ENCODE measurements around the gene LAPTM5. TPM values are rescaled to one million over a fixed set of nuclear protein-coding genes. Genes with fewer than 3 reads are reported as not detected.

LAPTM5 gene
- total and polyA plus RNA-seq, 10 of the 15 experiments (the other 5 are each of a cell fraction or from before 2014, with no cell fraction given): 24.1 to 1,034 (median 687) TPM

GRCh38 chr1:30764939-30765555 is 7.5 kb upstream of the LAPTM5 start (continued):
- peak; percentile 98 to 99 for TF ChIP-seq EP300 (IDR thresholded peaks at IDR 0.05; ENCODE audit: borderline replicate concordance in 1 of 2, control insufficient read depth in 1 of 2, low read depth in 2 of 2, low read length in 2 of 2)
- TF ChIP-seq BACH1 (IDR thresholded peaks at IDR 0.05; ENCODE audit: borderline replicate concordance): peak; percentile 89; the same call in 1 of the 2 replicates
- peak; percentile 56; the same call in 1 of the 2 replicates for TF ChIP-seq JUND (IDR thresholded peaks at IDR 0.05; ENCODE audit: low read depth, low read length)
- peak; percentile 95 for TF ChIP-seq RELB (IDR thresholded peaks at IDR 0.05; ENCODE audit: low read depth)
- TF ChIP-seq RCOR1 (conservative IDR thresholded peaks at IDR 0.05; ENCODE audit: low read depth, low read length): no peak
- no peak for TF ChIP-seq ZNF622 (IDR thresholded peaks at IDR 0.05)
- TF ChIP-seq PBX3 (IDR thresholded peaks at IDR 0.05; ENCODE audit: insufficient replicate concordance, low read depth, low read length): peak; percentile 89
- 0 out of 2 replicates have a peak, but pooled peaks have one; percentile 5 for TF ChIP-seq REST (IDR thresholded peaks at IDR 0.05; ENCODE audit: low read depth, low read length)
- TF ChIP-seq KAT2A (conservative IDR thresholded peaks at IDR 0.05; ENCODE audit: control insufficient read depth, low read depth, low read length): no peak
- no peak for TF ChIP-seq CUX1 (IDR thresholded peaks at IDR 0.05; ENCODE audit: insufficient replicate concordance, low read depth, low read length)
- no peak for TF ChIP-seq ZBTB11 (CRISPR knock-in tag; IDR thresholded peaks at IDR 0.05)
- TF ChIP-seq TCF7 (IDR thresholded peaks at IDR 0.05; ENCODE audit: borderline replicate concordance): no peak
- TF ChIP-seq SP1 (IDR thresholded peaks at IDR 0.05; ENCODE audit: low read depth, low read length): peak; percentile 69

Measured in GM12878 (cell line).